ENCODE results near the gene UGDH.

DNA sequence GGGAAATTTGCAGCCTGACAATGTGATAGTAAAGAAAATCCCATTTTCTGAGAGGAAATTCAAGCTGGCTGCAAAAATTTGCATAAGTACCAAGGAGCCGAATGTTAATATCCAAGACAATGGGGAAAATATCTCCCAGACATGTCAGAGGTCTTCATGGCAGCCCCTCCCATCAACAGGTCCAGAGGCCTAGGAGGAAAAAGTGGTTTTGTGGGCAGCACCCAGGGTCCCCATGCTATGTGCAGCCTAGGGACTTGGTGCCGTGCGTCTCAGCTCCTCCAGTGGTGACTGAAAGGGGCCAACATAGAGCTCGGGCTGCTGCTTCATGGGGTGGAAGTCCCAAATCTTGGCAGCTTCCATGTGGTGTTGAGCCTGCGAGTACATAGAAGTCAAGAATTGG is 6.3 kb upstream of the UGDH start:
- TF ChIP-seq, protein P1, sequence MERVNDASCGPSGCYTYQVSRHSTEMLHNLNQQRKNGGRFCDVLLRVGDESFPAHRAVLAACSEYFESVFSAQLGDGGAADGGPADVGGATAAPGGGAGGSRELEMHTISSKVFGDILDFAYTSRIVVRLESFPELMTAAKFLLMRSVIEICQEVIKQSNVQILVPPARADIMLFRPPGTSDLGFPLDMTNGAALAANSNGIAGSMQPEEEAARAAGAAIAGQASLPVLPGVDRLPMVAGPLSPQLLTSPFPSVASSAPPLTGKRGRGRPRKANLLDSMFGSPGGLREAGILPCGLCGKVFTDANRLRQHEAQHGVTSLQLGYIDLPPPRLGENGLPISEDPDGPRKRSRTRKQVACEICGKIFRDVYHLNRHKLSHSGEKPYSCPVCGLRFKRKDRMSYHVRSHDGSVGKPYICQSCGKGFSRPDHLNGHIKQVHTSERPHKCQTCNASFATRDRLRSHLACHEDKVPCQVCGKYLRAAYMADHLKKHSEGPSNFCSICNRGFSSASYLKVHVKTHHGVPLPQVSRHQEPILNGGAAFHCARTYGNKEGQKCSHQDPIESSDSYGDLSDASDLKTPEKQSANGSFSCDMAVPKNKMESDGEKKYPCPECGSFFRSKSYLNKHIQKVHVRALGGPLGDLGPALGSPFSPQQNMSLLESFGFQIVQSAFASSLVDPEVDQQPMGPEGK (CRISPR knock-in tag; IDR thresholded peaks at IDR 0.05; ENCODE audit: borderline replicate concordance): no peak
- TF ChIP-seq PPARA (CRISPR knock-in tag; IDR thresholded peaks at IDR 0.05; ENCODE audit: borderline replicate concordance): no peak
- TF ChIP-seq ESRRG (CRISPR knock-in tag; IDR thresholded peaks at IDR 0.05): no peak
- no peak for TF ChIP-seq ZNF70 (CRISPR knock-in tag; IDR thresholded peaks at IDR 0.05)
- TF ChIP-seq ARNTL (CRISPR knock-in tag; IDR thresholded peaks at IDR 0.05; ENCODE audit: borderline replicate concordance, low read depth): no peak
- no peak for TF ChIP-seq ZFP3 (CRISPR knock-in tag; IDR thresholded peaks at IDR 0.05)
- no peak for TF ChIP-seq TOX (CRISPR knock-in tag; IDR thresholded peaks at IDR 0.05; ENCODE audit: borderline replicate concordance)
- TF ChIP-seq, protein P2, sequence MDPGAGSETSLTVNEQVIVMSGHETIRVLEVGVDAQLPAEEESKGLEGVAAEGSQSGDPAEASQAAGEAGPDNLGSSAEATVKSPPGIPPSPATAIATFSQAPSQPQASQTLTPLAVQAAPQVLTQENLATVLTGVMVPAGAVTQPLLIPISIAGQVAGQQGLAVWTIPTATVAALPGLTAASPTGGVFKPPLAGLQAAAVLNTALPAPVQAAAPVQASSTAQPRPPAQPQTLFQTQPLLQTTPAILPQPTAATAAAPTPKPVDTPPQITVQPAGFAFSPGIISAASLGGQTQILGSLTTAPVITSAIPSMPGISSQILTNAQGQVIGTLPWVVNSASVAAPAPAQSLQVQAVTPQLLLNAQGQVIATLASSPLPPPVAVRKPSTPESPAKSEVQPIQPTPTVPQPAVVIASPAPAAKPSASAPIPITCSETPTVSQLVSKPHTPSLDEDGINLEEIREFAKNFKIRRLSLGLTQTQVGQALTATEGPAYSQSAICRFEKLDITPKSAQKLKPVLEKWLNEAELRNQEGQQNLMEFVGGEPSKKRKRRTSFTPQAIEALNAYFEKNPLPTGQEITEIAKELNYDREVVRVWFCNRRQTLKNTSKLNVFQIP (CRISPR knock-in tag; IDR thresholded peaks at IDR 0.05; ENCODE audit: borderline replicate concordance, low read depth): no peak
- TF ChIP-seq, protein P3, sequence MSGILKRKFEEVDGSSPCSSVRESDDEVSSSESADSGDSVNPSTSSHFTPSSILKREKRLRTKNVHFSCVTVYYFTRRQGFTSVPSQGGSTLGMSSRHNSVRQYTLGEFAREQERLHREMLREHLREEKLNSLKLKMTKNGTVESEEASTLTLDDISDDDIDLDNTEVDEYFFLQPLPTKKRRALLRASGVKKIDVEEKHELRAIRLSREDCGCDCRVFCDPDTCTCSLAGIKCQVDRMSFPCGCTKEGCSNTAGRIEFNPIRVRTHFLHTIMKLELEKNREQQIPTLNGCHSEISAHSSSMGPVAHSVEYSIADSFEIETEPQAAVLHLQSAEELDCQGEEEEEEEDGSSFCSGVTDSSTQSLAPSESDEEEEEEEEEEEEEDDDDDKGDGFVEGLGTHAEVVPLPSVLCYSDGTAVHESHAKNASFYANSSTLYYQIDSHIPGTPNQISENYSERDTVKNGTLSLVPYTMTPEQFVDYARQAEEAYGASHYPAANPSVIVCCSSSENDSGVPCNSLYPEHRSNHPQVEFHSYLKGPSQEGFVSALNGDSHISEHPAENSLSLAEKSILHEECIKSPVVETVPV (CRISPR knock-in tag; IDR thresholded peaks at IDR 0.05): no peak
- TF ChIP-seq GLIS3 (CRISPR knock-in tag; IDR thresholded peaks at IDR 0.05): no peak
- no peak for TF ChIP-seq BACH2 (CRISPR knock-in tag; IDR thresholded peaks at IDR 0.05; ENCODE audit: borderline replicate concordance)
- no peak for TF ChIP-seq CSDC2 (CRISPR knock-in tag; IDR thresholded peaks at IDR 0.05)
- no peak for TF ChIP-seq ZFP30 (CRISPR knock-in tag; IDR thresholded peaks at IDR 0.05)
- TF ChIP-seq SNAI2 (CRISPR knock-in tag; IDR thresholded peaks at IDR 0.05): no peak
